Common myeloid progenitor, CD34-positive (primary cell): ENCODE results near the gene DZIP1L.
"Not testable (repeated sequence)": the region's sequence is repeated elsewhere in the genome, so short reads cannot be mapped to it uniquely, and the experiment has no call there.

Source experiments
- CTCF ChIA-PET: fragments of 350-600 bp; sonication (Branson Sonifier 250); formaldehyde crosslinking; loops from one replicate; lab custom pipeline; 2021; ENCODE audit warnings: antibody characterized with exemption; lab: Charles Lee
- POLR2A ChIA-PET: fragments of 350-600 bp; sonication (Branson Sonifier 250); formaldehyde crosslinking; loops from one replicate; lab custom pipeline; 2021; ENCODE audit warnings: antibody characterized with exemption; lab: Charles Lee
- DNase-seq, 3 donors: peaks; one replicate each; pipeline versions ENCODE4 v3.0.0 to v3.0.0-alpha.2; 2013
- H3K27ac ChIP-seq, 2 experiments: 1 replicate in 1 of 2; 2 replicates in 1 of 2; pipeline ENCODE4 v1.7.0; 2013; ENCODE audit warnings: inconsistent platforms in 2 of 2, low read length in 2 of 2, mild to moderate bottlenecking in 2 of 2, low read depth in 1 of 2, moderate library complexity in 1 of 2; ENCODE audit not compliant: severe bottlenecking in 2 of 2, insufficient read depth in 1 of 2, poor library complexity in 1 of 2
- H3K27me3 ChIP-seq, 5 experiments: replicated peaks in 2 of 5; 1 replicate in 3 of 5; 2 replicates in 2 of 5; pipeline versions ENCODE4 v1.6.1 to v1.7.0; 2013; ENCODE audit warnings: low read length in 4 of 5, mild to moderate bottlenecking in 2 of 5, moderate library complexity in 2 of 5, inconsistent platforms in 1 of 5; ENCODE audit not compliant: insufficient read depth in 5 of 5, control insufficient read depth in 4 of 5
- H3K36me3 ChIP-seq, 4 experiments: 1 replicate in 2 of 4; 2 replicates in 2 of 4; pipeline versions ENCODE4 v1.6.1 to v1.7.0; 2013; ENCODE audit warnings: low read length in 3 of 4, control low read depth in 1 of 4, mild to moderate bottlenecking in 1 of 4; ENCODE audit not compliant: control insufficient read depth in 4 of 4, insufficient read depth in 4 of 4
- H3K4me1 ChIP-seq, 4 experiments: 1 replicate in 3 of 4; 2 replicates in 1 of 4; pipeline versions ENCODE4 v1.6.1 to v1.7.1; 2013; ENCODE audit warnings: low read length in 3 of 4, mild to moderate bottlenecking in 3 of 4, control low read depth in 1 of 4, inconsistent platforms in 1 of 4, moderate library complexity in 1 of 4; ENCODE audit not compliant: control insufficient read depth in 4 of 4, insufficient read depth in 4 of 4; ENCODE audit errors: control extremely low read depth in 1 of 4
- H3K4me3 ChIP-seq, 7 experiments: 1 replicate in 4 of 7; 2 replicates in 3 of 7; pipeline versions ENCODE4 v1.5.1 to v1.7.0; 2013; ENCODE audit warnings: mild to moderate bottlenecking in 7 of 7, low read length in 6 of 7, moderate library complexity in 6 of 7, inconsistent platforms in 2 of 7, low read depth in 2 of 7, control low read depth in 1 of 7; ENCODE audit not compliant: insufficient read depth in 4 of 7, control insufficient read depth in 1 of 7; ENCODE audit errors: extremely low read depth in 1 of 7
- H3K9me3 ChIP-seq, 5 experiments: 1 replicate in 4 of 5; 2 replicates in 1 of 5; pipeline versions ENCODE4 v1.6.1 to v1.7.1; 2013; ENCODE audit warnings: low read length in 4 of 5, mild to moderate bottlenecking in 2 of 5, inconsistent platforms in 1 of 5, low read depth in 1 of 5, moderate library complexity in 1 of 5; ENCODE audit not compliant: control insufficient read depth in 4 of 5, insufficient read depth in 2 of 5; ENCODE audit errors: control extremely low read depth in 1 of 5
- WGBS: methylation state at CpG from one replicate; pipeline ENCODE4 v1.1.5; 2013; ENCODE audit not compliant: insufficient coverage; 5-methylcytosine and 5-hydroxymethylcytosine counted together

DZIP1L gene

DNA sequence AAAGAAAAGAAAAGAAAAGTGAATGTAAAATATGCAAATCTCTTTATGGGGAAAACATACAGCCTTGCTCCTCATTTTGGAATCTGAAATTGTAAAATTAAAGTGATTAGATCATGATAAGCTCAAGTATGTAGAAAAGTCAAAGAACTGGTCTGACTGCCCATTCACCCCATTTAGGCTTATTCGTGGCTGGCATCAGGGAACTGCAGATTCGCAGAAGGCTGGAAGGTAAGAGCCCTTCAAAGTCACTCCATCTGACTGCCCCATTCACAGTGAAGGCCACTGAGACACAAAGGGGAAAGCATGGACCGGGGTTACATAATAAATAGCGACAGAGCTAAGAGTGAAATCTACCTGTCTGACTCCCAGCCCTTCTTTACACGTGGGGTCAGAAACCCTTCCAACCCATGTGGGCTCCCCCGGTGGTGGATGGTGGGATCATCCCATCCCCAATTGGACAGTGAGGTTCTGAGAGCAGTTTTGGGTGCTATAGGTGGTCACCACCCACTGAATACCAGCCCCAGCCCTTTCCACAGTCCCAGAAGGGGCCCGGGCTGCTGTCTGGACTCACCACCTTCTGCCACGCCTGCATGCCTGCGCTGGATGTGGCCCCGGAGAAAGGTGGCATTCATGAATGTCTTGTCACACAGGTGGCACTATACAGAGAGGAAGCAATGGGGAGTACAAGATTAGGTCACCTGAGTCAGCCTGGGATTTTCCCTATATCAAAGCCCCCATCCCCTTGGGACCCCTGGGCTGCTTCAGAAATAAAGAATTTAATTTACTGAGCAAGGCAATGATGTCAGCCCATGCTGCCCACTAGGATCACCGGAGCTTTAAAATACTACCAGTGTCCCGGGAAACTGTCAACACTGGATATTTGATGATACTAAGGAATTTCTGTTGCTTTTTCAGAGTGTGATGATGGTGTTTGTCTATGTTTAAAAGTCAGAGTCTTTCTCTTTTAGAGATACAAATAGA, 17.9 kb downstream of the DZIP1L start:
- 95% methylated on average over 11 of the region's 12 CpGs for WGBS
- Histone ChIP-seq H3K36me3 (peaks cover 0 to 23% (median 5%) of the 10 kb centered on the region in 4 experiments), H3K4me1 (no peaks in the 10 kb centered on the region), H3K27me3 (no peaks in the 10 kb centered on the region), H3K4me3 (no peak overlapping the region), H3K9me3 (peaks cover 0 to 13% (median 0%) of the 10 kb centered on the region in 5 experiments), H3K27ac (no peak overlapping the region)
- POLR2A ChIA-PET = no interaction called here
- DNase-seq = peak in 1 of 3 donors; percentile 3
- CTCF ChIA-PET = no interaction called here

DNA sequence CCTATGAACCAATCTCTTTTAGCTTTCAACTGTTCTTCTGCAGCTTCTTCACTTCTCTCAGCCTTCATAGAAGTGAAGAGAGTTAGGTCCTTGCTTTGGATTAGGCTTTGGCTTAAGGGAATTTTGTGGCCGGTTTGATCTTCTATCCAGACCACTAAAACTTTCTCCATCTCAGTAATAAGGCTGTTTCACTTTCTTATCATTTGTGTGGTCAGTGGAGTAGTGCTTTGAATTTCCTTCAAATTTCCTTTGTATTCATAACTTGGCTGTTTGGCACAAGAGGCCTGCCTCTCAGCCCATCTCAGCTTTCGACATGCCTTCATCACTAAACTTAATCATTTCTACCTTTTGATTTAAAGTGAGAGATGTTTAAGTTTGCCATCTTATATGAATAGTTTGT, 21.7 kb downstream of the DZIP1L start:
- WGBS = no CpG with 5 or more reads among the region's 2 CpGs
- Histone ChIP-seq H3K27ac (no peak overlapping the region), H3K27me3 (no peaks in the 10 kb centered on the region), H3K4me3 (no peak overlapping the region), H3K36me3 (peaks cover 0 to 20% (median 4%) of the 10 kb centered on the region in 4 experiments), H3K4me1 (no peaks in the 10 kb centered on the region), H3K9me3 (peaks cover 0 to 14% (median 0%) of the 10 kb centered on the region in 5 experiments)
- DNase-seq = no peak
- POLR2A ChIA-PET = no interaction called here
- CTCF ChIA-PET = interaction anchor here (2.1 kb wide), 1 partner anchor 9 kb away, joined by 7 read pairs; no protein-coding TSS in a partner anchor

DNA sequence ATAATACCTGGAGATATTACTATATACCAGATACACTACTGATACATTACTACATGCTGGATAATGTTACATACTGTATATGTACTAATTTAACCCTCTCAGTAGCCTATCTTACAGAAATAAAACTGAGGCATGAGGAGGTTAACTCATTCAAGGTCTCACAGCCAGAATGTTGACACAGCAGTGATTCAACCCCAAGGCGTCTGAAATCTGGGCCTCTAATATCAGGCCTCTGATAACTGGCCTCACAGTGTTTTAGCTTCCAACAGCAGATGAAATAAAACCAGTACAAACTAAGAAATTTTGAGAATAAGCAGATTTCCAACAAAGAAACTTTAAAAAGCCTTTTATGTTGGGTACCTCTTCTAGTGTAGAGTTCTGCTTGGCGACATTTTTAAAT, 23.4 kb downstream of the DZIP1L start:
- H3K4me3 ChIP-seq = no peak overlapping the region
- H3K36me3 ChIP-seq = peaks cover 0 to 30% (median 4%) of the 10 kb centered on the region in 4 experiments
- no peaks in the 10 kb centered on the region for H3K4me1 ChIP-seq
- 100% methylated on average over 1 of the region's 2 CpGs for WGBS
- H3K27me3 ChIP-seq = no peaks in the 10 kb centered on the region
- H3K27ac ChIP-seq = no peak overlapping the region
- peaks cover 0 to 14% (median 0%) of the 10 kb centered on the region in 5 experiments for H3K9me3 ChIP-seq
- ChIA-PET POLR2A (no interaction called here), CTCF (interaction anchor here (1.0 kb wide), 1 partner anchor 12 kb away, joined by 3 read pairs; no protein-coding TSS in a partner anchor)
- DNase-seq = no peak

DNA sequence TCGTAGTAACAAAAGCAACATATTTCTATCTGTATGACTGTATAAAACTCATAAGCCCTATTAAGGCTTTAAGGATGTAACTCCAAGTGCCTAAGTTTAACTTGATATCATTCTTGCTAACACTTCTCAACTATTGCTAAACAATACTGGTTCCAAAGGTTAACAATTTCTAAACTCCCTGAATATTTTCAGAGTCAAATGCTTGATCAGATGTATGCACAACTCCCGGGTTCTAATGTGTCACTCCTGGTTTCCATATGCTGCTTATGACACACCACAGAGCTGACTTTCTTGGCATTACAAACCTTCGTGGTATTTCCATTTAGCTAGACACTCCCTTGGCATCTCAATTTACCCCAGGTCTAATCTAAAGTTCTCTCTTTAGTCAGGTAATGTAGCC, 26.3 kb downstream of the DZIP1L start:
- Histone ChIP-seq H3K9me3 (peaks cover 0 to 14% (median 0%) of the 10 kb centered on the region in 5 experiments), H3K4me3 (no peak overlapping the region), H3K36me3 (peaks cover 0 to 24% (median 0%) of the 10 kb centered on the region in 4 experiments), H3K27me3 (no peaks in the 10 kb centered on the region), H3K4me1 (no peaks in the 10 kb centered on the region), H3K27ac (no peak overlapping the region)
- WGBS = 87% methylated on average over 2 of the region's 3 CpGs
- ChIA-PET POLR2A (no interaction called here), CTCF (interaction anchor here (1.0 to 1.2 kb wide), 3 partner anchors 12 to 22 kb away, joined by 3 to 4 read pairs (median 4); no protein-coding TSS in a partner anchor)
- DNase-seq = no peak

DNA sequence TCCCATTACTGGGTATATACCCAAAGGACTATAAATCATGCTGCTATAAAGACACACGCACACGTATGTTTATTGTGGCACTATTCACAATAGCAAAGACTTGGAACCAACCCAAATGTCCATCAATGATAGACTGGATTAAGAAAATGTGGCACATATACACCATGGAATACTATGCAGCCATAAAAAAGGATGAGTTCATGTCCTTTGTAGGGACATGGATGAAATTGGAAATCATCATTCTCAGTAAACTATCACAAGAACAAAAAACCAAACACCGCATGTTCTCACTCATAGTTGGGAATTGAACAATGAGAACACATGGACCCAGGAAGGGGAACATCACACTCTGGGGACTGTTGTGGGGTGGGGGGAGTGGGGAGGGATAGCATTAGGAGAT, 29.7 kb downstream of the DZIP1L start:
- peaks cover 0 to 21% (median 0%) of the 10 kb centered on the region in 4 experiments for H3K36me3 ChIP-seq
- POLR2A ChIA-PET, H3K27ac ChIP-seq, H3K9me3 ChIP-seq, DNase-seq, H3K4me3 ChIP-seq, H3K4me1 ChIP-seq, H3K27me3 ChIP-seq: not testable (repeated sequence)
- CTCF ChIA-PET = interaction anchor here (1.3 kb wide), 1 partner anchor 16 kb away, joined by 4 read pairs; no protein-coding TSS in a partner anchor
- WGBS = no CpG with 5 or more reads among the region's 3 CpGs

DNA sequence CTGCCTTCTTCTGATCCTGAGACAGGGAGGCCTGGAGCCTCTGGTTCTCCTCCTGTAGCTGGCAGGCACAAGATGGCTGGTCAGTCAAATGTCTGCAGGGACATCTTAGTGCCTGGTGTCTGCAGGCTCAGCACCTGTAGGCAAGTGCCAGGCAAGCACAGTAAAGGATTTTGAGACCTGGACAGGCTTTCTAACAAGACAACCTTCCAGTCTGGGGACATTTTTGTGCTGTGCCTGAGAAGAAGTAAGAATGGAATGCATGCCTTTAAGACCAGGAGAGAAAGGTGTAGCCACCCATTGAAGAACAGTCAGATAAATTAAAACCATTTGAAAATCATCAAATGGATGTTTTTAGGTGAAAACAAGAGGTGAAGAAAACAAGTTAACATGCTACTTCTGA, 31.2 kb downstream of the DZIP1L start:
- DNase-seq = no peak
- ChIA-PET CTCF (interaction anchor here (1.8 kb wide), 1 partner anchor 15 kb away, joined by 5 read pairs; no protein-coding TSS in a partner anchor), POLR2A (no interaction called here)
- Histone ChIP-seq H3K4me1 (no peaks in the 10 kb centered on the region), H3K27me3 (no peaks in the 10 kb centered on the region), H3K36me3 (peaks cover 0 to 21% (median 0%) of the 10 kb centered on the region in 4 experiments), H3K9me3 (no peaks in the 10 kb centered on the region), H3K4me3 (no peak overlapping the region), H3K27ac (no peak overlapping the region)

DNA sequence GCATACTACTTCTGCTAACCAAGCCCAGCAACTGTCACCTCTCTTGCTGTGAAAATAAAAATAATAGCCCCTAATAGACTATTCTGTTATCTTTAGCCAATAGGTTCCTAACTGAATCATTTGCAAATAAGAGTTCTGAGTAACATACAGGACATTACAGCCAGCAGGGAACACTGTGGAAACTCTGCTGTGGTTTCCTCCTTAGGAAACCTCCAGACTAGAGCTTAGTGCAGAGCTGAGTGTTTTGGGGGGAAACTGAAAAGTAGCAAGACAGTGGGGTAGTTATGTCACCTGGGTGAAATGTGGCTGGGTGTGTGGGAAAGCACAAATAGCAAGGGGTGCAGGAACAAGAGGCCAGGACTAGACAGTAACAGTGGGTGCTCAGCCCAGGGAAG, 32.4 kb downstream of the DZIP1L start:
- no peak overlapping the region for H3K27ac ChIP-seq

More for the DNA sequence above, 32.4 kb downstream of the DZIP1L start:
- peaks cover 0 to 18% (median 0%) of the 10 kb centered on the region in 4 experiments for H3K36me3 ChIP-seq
- H3K9me3 ChIP-seq = no peaks in the 10 kb centered on the region
- POLR2A ChIA-PET = no interaction called here
- no peak overlapping the region for H3K4me3 ChIP-seq
- no peaks in the 10 kb centered on the region for H3K4me1 ChIP-seq
- CTCF ChIA-PET = interaction anchor here (1.1 to 1.9 kb wide), 4 partner anchors 13 to 35 kb away, joined by 3 to 7 read pairs (median 6); no protein-coding TSS in a partner anchor
- no peaks in the 10 kb centered on the region for H3K27me3 ChIP-seq
- DNase-seq = no peak
